ENCODE results near the gene CDH4. TPM values are rescaled to one million over a fixed set of nuclear protein-coding genes. Genes with fewer than 3 reads are reported as not detected.

The CDH4 gene
- total RNA-seq, 1 experiment from 2014 or later: 5.3 TPM

DNA sequence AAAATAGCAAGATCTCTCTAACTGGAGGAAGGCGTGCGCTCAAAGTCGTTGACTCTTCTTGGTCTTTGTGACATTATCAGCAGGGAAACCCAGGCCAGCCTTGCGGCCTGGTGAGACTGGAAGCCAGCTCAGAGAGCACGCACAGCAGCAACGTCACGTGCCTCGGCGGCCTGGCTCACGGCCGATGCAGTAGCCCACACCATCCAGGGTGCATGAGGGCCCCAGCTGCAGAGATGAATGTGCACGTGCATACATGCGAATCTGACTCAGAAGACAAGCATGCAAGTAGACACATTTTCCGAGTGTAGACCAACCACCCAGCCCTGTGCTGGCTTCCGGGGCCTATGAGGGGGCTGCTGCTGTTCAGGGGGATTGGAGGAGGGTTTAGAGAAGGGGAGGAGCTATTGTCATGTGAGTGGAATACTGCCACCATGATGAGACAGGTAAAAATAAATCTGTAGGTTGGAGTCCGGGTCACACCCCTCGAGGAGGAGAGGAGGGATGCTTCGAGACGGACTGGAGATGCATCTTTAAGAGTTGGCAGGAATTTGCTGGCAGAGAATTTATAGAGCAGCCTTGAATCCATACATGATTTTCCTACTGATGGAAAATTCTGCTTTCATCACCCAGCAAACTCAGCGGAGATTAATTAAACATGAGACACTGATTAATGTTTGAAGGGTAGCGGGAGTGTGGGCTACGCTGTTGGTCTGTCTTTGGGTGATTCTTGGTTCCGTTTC lies 388.2 kb downstream of the CDH4 start:
- TF ChIP-seq SP1 (CRISPR knock-in tag; conservative IDR thresholded peaks at IDR 0.05): no peak
- H3K27ac Mint-ChIP-seq: no peak overlapping the region
- H3K4me3 Mint-ChIP-seq: no peak overlapping the region
- DNase-seq (ENCODE audit: low spot score) (no peak), ATAC-seq (no peak)
- ChIA-PET POLR2A (no interaction called here), CTCF (no interaction called here)
- peaks cover 16% of the 10 kb centered on the region for H3K4me1 Mint-ChIP-seq
- peaks cover 18% of the 10 kb centered on the region for H3K9me3 Mint-ChIP-seq
- peaks cover 5% of the 10 kb centered on the region; the same call in 1 of the 2 replicates for H3K36me3 Mint-ChIP-seq
- H3K27me3 Mint-ChIP-seq (ENCODE audit: low read depth): peaks cover 31% of the 10 kb centered on the region

DNA sequence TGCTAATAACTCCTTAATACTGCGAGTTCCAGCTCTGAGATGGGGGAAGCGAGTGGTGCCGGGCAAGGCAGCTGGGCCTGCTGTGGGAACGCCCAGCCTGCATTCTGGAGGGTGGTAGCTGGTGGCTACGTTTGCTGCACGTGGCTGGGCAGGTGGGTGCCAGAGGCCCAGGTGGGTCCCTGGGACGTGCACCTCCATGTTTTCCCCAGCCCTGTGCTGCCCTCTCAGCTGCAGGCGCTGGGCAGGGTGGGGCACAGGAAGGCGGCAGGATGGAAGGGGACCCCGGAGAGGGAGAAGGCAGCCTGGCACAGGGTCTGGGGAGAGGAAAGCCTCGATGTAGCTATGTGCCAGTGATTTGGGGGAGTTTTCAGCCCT lies 388.8 kb downstream of the CDH4 start:
- TF ChIP-seq ZNF317 (CRISPR knock-in tag; IDR thresholded peaks at IDR 0.05; ENCODE audit: borderline replicate concordance, low read depth): no peak
- TF ChIP-seq, protein P1, sequence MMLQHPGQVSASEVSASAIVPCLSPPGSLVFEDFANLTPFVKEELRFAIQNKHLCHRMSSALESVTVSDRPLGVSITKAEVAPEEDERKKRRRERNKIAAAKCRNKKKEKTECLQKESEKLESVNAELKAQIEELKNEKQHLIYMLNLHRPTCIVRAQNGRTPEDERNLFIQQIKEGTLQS (CRISPR knock-in tag; conservative IDR thresholded peaks at IDR 0.05): no peak
- TF ChIP-seq, protein P2, sequence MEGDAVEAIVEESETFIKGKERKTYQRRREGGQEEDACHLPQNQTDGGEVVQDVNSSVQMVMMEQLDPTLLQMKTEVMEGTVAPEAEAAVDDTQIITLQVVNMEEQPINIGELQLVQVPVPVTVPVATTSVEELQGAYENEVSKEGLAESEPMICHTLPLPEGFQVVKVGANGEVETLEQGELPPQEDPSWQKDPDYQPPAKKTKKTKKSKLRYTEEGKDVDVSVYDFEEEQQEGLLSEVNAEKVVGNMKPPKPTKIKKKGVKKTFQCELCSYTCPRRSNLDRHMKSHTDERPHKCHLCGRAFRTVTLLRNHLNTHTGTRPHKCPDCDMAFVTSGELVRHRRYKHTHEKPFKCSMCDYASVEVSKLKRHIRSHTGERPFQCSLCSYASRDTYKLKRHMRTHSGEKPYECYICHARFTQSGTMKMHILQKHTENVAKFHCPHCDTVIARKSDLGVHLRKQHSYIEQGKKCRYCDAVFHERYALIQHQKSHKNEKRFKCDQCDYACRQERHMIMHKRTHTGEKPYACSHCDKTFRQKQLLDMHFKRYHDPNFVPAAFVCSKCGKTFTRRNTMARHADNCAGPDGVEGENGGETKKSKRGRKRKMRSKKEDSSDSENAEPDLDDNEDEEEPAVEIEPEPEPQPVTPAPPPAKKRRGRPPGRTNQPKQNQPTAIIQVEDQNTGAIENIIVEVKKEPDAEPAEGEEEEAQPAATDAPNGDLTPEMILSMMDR (IDR thresholded peaks at IDR 0.05): no peak
- no peak for TF ChIP-seq MXD4 (CRISPR knock-in tag; IDR thresholded peaks at IDR 0.05; ENCODE audit: borderline replicate concordance)
- TF ChIP-seq ZNF263 (CRISPR knock-in tag; IDR thresholded peaks at IDR 0.05; ENCODE audit: low read depth): no peak
- TF ChIP-seq, protein P3, sequence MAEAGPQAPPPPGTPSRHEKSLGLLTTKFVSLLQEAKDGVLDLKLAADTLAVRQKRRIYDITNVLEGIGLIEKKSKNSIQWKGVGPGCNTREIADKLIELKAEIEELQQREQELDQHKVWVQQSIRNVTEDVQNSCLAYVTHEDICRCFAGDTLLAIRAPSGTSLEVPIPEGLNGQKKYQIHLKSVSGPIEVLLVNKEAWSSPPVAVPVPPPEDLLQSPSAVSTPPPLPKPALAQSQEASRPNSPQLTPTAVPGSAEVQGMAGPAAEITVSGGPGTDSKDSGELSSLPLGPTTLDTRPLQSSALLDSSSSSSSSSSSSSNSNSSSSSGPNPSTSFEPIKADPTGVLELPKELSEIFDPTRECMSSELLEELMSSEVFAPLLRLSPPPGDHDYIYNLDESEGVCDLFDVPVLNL (CRISPR knock-in tag; IDR thresholded peaks at IDR 0.05; ENCODE audit: borderline replicate concordance, low read depth): no peak
- no peak for TF ChIP-seq NR2C2 (CRISPR knock-in tag; IDR thresholded peaks at IDR 0.05)
- TF ChIP-seq KAT7 (CRISPR knock-in tag; IDR thresholded peaks at IDR 0.05; ENCODE audit: borderline replicate concordance): no peak
- TF ChIP-seq, protein P4, sequence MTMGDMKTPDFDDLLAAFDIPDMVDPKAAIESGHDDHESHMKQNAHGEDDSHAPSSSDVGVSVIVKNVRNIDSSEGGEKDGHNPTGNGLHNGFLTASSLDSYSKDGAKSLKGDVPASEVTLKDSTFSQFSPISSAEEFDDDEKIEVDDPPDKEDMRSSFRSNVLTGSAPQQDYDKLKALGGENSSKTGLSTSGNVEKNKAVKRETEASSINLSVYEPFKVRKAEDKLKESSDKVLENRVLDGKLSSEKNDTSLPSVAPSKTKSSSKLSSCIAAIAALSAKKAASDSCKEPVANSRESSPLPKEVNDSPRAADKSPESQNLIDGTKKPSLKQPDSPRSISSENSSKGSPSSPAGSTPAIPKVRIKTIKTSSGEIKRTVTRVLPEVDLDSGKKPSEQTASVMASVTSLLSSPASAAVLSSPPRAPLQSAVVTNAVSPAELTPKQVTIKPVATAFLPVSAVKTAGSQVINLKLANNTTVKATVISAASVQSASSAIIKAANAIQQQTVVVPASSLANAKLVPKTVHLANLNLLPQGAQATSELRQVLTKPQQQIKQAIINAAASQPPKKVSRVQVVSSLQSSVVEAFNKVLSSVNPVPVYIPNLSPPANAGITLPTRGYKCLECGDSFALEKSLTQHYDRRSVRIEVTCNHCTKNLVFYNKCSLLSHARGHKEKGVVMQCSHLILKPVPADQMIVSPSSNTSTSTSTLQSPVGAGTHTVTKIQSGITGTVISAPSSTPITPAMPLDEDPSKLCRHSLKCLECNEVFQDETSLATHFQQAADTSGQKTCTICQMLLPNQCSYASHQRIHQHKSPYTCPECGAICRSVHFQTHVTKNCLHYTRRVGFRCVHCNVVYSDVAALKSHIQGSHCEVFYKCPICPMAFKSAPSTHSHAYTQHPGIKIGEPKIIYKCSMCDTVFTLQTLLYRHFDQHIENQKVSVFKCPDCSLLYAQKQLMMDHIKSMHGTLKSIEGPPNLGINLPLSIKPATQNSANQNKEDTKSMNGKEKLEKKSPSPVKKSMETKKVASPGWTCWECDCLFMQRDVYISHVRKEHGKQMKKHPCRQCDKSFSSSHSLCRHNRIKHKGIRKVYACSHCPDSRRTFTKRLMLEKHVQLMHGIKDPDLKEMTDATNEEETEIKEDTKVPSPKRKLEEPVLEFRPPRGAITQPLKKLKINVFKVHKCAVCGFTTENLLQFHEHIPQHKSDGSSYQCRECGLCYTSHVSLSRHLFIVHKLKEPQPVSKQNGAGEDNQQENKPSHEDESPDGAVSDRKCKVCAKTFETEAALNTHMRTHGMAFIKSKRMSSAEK (CRISPR knock-in tag; IDR thresholded peaks at IDR 0.05; ENCODE audit: borderline replicate concordance): no peak
- no peak for TF ChIP-seq E2F1 (CRISPR knock-in tag; IDR thresholded peaks at IDR 0.05)
- no peak for TF ChIP-seq ATF1 (CRISPR knock-in tag; IDR thresholded peaks at IDR 0.05)
- TF ChIP-seq ZNF425 (CRISPR knock-in tag; conservative IDR thresholded peaks at IDR 0.05): no peak
- no peak for TF ChIP-seq MYBL2 (CRISPR knock-in tag; IDR thresholded peaks at IDR 0.05)
- Mint-ChIP-seq H3K27ac (no peak overlapping the region), H3K4me1 (peaks cover 13% of the 10 kb centered on the region), H3K36me3 (peaks cover 5% of the 10 kb centered on the region; the same call in 1 of the 2 replicates), H3K27me3 (ENCODE audit: low read depth) (peaks cover 31% of the 10 kb centered on the region), H3K4me3 (no peak overlapping the region), H3K9me3 (peaks cover 18% of the 10 kb centered on the region)
- CTCF ChIA-PET: no interaction called here
- DNase-seq (ENCODE audit: low spot score) (no peak), ATAC-seq (no peak)
- POLR2A ChIA-PET: no interaction called here
